ENCODE results near the gene DACT3. TPM values are rescaled to one million over a fixed set of nuclear protein-coding genes. Genes with fewer than 3 reads are reported as not detected.

Gene DACT3
- total and polyA plus RNA-seq, 2 of the 13 experiments (the other 11 are each of a cell fraction or from before 2014, with no cell fraction given): 0.04 TPM; not detected in 1

DNA sequence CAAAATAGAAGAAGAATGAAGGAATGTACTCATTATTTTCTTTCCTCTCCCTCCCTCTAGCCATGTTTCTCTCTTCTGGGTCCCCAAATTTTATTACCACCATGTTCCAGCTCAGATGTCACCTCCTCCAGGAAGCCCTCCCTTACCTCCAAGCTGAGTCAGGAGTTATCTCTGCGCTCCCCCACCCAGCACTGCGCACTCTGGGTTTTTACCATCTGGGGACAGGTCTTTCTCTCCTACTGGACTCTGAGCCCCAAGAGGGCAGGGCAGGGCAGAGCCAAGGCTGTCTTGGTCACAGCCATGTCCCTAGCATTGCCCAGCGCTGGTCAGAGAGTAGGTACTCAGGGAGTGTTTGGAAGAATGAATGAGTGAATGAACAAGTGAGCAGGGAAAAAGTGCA is 27.9 kb downstream of the DACT3 start:
- Histone ChIP-seq H3K36me3 (replicated peaks in 1 of 2; ENCODE audit: control insufficient read depth in 1 of 2, insufficient read depth in 2 of 2, low read length in 2 of 2) (no peaks in the 10 kb centered on the region), H3K27ac (ENCODE audit: extremely low read length, insufficient read depth, low read length) (no peak overlapping the region), H3K4me1 (ENCODE audit: insufficient read depth, low read length) (peaks cover 3% of the 10 kb centered on the region), H3K9me3 (ENCODE audit: low read length) (no peaks in the 10 kb centered on the region), H2AFZ (ENCODE audit: low read length) (no peak overlapping the region), H3K4me3 (replicated peaks in 1 of 3; ENCODE audit: insufficient read depth in 1 of 3, low read depth in 2 of 3, low read length in 3 of 3) (no peak overlapping the region), H3K9ac (ENCODE audit: insufficient read depth, low read depth, low read length) (no peak overlapping the region), H4K20me1 (ENCODE audit: insufficient read depth, low read length) (no peaks in the 10 kb centered on the region), H3K79me2 (ENCODE audit: insufficient read depth, low read length) (no peaks in the 10 kb centered on the region), H3K27me3 (ENCODE audit: control insufficient read depth in 1 of 2, insufficient read depth in 2 of 2, low read length in 2 of 2) (peaks cover 8 to 40% of the 10 kb centered on the region in 2 experiments), H3K4me2 (ENCODE audit: low read depth, low read length) (no peak overlapping the region)
- intact Hi-C loops (cut with micrococcal nuclease; ENCODE audit: unreplicated experiment) (no loop called here), in situ Hi-C loops (cut with HindIII; ENCODE audit: extremely low pct_ligation_motif_present, low pct_unique_long_range_greater_than_20kb) (no loop called here)
- ChIA-PET POLR2A (no interaction called here), CTCF (ENCODE audit: low intra/inter-chr PET ratio, low total read pairs) (no interaction called here)
- 44% methylated on average over 3 of the region's 3 CpGs for WGBS (ENCODE audit: low lambda C conversion rate)
- TF ChIP-seq ZNF354B (CRISPR knock-in tag; IDR thresholded peaks at IDR 0.05) (no peak), NFE2 (CRISPR knock-in tag; IDR thresholded peaks at IDR 0.05) (no peak), ZNF672 (CRISPR knock-in tag; IDR thresholded peaks at IDR 0.05) (no peak), IRX3 (CRISPR knock-in tag; IDR thresholded peaks at IDR 0.05; ENCODE audit: borderline replicate concordance, low read depth) (no peak), ZMYM2 (CRISPR knock-in tag; IDR thresholded peaks at IDR 0.05) (no peak), ZFP36 (IDR thresholded peaks at IDR 0.05; ENCODE audit: borderline replicate concordance, low read depth, low read length, partially characterized antibody) (peak; percentile 27)
- TF ChIP-seq, protein P1, sequence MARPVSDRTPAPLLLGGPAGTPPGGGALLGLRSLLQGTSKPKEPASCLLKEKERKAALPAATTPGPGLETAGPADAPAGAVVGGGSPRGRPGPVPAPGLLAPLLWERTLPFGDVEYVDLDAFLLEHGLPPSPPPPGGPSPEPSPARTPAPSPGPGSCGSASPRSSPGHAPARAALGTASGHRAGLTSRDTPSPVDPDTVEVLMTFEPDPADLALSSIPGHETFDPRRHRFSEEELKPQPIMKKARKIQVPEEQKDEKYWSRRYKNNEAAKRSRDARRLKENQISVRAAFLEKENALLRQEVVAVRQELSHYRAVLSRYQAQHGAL (CRISPR knock-in tag; IDR thresholded peaks at IDR 0.05; ENCODE audit: not compliant biosample characterization): no peak
- ATAC-seq (no peak), FAIRE-seq (no peak), DNase-seq (ENCODE audit: low spot score) (no peak)
- BruUV-seq (replicated peaks): no TSS peak

DNA sequence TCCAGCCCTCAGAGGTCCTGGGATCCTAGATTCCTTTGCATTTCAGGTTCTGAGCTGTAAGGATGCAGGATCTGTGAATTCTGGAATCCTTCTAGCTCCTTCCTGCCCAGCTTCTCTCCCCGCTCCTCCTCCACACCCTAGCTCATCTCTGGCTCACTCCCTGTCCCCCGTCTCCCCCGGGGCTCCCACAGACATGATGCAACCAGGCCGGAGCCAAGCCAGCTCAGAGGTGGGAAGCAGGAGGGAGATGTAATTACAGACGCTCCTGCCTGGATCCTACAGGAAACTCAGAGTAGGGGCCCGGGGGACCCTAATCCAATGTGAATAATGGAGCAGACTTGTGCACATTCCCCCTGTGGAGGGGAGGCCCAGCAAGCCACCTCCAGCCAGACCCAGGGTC is 29.5 kb downstream of the DACT3 start:
- in situ Hi-C loops (cut with HindIII; ENCODE audit: extremely low pct_ligation_motif_present, low pct_unique_long_range_greater_than_20kb) (no loop called here), intact Hi-C loops (cut with micrococcal nuclease; ENCODE audit: unreplicated experiment) (no loop called here)
- BruUV-seq (replicated peaks): no TSS peak
- Histone ChIP-seq H3K4me3 (replicated peaks in 1 of 3; ENCODE audit: insufficient read depth in 1 of 3, low read depth in 2 of 3, low read length in 3 of 3) (no peak overlapping the region), H3K79me2 (ENCODE audit: insufficient read depth, low read length) (no peaks in the 10 kb centered on the region), H3K9ac (ENCODE audit: insufficient read depth, low read depth, low read length) (no peak overlapping the region), H4K20me1 (ENCODE audit: insufficient read depth, low read length) (no peaks in the 10 kb centered on the region), H3K9me3 (ENCODE audit: low read length) (no peaks in the 10 kb centered on the region), H3K27me3 (ENCODE audit: control insufficient read depth in 1 of 2, insufficient read depth in 2 of 2, low read length in 2 of 2) (peaks cover 8 to 25% of the 10 kb centered on the region in 2 experiments; a peak in 4 of 5 replicates), H3K4me2 (ENCODE audit: low read depth, low read length) (no peak overlapping the region), H2AFZ (ENCODE audit: low read length) (no peak overlapping the region), H3K27ac (ENCODE audit: extremely low read length, insufficient read depth, low read length) (no peak overlapping the region), H3K4me1 (ENCODE audit: insufficient read depth, low read length) (no peaks in the 10 kb centered on the region), H3K36me3 (replicated peaks in 1 of 2; ENCODE audit: control insufficient read depth in 1 of 2, insufficient read depth in 2 of 2, low read length in 2 of 2) (no peaks in the 10 kb centered on the region)
- FAIRE-seq: no peak
- ChIA-PET POLR2A (no interaction called here), CTCF (ENCODE audit: low intra/inter-chr PET ratio, low total read pairs) (no interaction called here)
- 6% methylated on average over 6 of the region's 6 CpGs for WGBS (ENCODE audit: low lambda C conversion rate)
- no peak for ATAC-seq
- DNase-seq (ENCODE audit: low spot score): no peak
- TF ChIP-seq NR2C2 (CRISPR knock-in tag; IDR thresholded peaks at IDR 0.05; ENCODE audit: borderline replicate concordance) (no peak), ZNF260 (CRISPR knock-in tag; IDR thresholded peaks at IDR 0.05; ENCODE audit: borderline replicate concordance, low read depth) (no peak), NAIF1 (CRISPR knock-in tag; IDR thresholded peaks at IDR 0.05; ENCODE audit: borderline replicate concordance) (no peak), CREB1 (IDR thresholded peaks at IDR 0.05) (no peak), CREB1 (CRISPR knock-in tag; IDR thresholded peaks at IDR 0.05) (no peak), KLF11 (CRISPR knock-in tag; IDR thresholded peaks at IDR 0.05) (no peak), MEIS1 (CRISPR knock-in tag; IDR thresholded peaks at IDR 0.05; ENCODE audit: borderline replicate concordance) (no peak), TMF1 (CRISPR knock-in tag; IDR thresholded peaks at IDR 0.05; ENCODE audit: low read depth) (no peak)
- TF ChIP-seq, protein P2, sequence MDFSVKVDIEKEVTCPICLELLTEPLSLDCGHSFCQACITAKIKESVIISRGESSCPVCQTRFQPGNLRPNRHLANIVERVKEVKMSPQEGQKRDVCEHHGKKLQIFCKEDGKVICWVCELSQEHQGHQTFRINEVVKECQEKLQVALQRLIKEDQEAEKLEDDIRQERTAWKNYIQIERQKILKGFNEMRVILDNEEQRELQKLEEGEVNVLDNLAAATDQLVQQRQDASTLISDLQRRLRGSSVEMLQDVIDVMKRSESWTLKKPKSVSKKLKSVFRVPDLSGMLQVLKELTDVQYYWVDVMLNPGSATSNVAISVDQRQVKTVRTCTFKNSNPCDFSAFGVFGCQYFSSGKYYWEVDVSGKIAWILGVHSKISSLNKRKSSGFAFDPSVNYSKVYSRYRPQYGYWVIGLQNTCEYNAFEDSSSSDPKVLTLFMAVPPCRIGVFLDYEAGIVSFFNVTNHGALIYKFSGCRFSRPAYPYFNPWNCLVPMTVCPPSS (IDR thresholded peaks at IDR 0.05): no peak
- TF ChIP-seq, protein P3, sequence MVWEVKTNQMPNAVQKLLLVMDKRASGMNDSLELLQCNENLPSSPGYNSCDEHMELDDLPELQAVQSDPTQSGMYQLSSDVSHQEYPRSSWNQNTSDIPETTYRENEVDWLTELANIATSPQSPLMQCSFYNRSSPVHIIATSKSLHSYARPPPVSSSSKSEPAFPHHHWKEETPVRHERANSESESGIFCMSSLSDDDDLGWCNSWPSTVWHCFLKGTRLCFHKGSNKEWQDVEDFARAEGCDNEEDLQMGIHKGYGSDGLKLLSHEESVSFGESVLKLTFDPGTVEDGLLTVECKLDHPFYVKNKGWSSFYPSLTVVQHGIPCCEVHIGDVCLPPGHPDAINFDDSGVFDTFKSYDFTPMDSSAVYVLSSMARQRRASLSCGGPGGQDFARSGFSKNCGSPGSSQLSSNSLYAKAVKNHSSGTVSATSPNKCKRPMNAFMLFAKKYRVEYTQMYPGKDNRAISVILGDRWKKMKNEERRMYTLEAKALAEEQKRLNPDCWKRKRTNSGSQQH (CRISPR knock-in tag; IDR thresholded peaks at IDR 0.05; ENCODE audit: low read depth): no peak

Data from HepG2 (cell line).